ENCODE results near the gene SP1. TPM values are rescaled to one million over a fixed set of nuclear protein-coding genes. Genes with fewer than 3 reads are reported as not detected.
A peak's percentile ranks its signal among the peaks of the same experiment; 100 is the strongest.

The SP1 gene
- total and polyA plus RNA-seq, 2 of the 4 experiments (the other 2 are of a cell fraction) = 19.7 to 53.6 TPM

- Histone ChIP-seq H3K36me3 (ENCODE audit: control insufficient read depth, insufficient read depth, low read length) (peaks cover 23% of the 10 kb centered on the region), H3K79me1 (ENCODE audit: low read depth in 1 of 2, low read length in 2 of 2) (peaks cover 16 to 37% of the 10 kb centered on the region in 2 experiments), H3K4me2 (ENCODE audit: low read depth, low read length) (no peak overlapping the region), H3K9ac (ENCODE audit: low read depth, low read length) (no peak overlapping the region), H3K9me3 (ENCODE audit: control insufficient read depth, insufficient read depth, low read length) (no peaks in the 10 kb centered on the region), H3K27ac (ENCODE audit: insufficient read depth, low read length) (no peak overlapping the region), H4K5ac (ENCODE audit: low read depth, low read length) (no peak overlapping the region), H4K91ac (ENCODE audit: insufficient read depth, low read depth, low read length) (no peak overlapping the region), H2BK5ac (ENCODE audit: low read depth, low read length, poor library complexity, severe bottlenecking) (no peak overlapping the region), H3K4me1 (ENCODE audit: control insufficient read depth, insufficient read depth, low read length) (peaks cover 5% of the 10 kb centered on the region), H4K8ac (ENCODE audit: low read depth in 2 of 2, low read length in 2 of 2) (no peak overlapping the region), H3K14ac (replicated peaks; ENCODE audit: low read depth, low read length) (no peak overlapping the region), H3K4me3 (ENCODE audit: insufficient read depth, low read depth, low read length) (no peak overlapping the region), H2AK5ac (ENCODE audit: low read depth, low read length) (peak overlapping the region; percentile 35; the same call in 1 of the 2 replicates), H3K18ac (ENCODE audit: low read depth, low read length) (no peak overlapping the region), H2BK120ac (ENCODE audit: low read depth, low read length) (no peak overlapping the region), H2AK9ac (replicated peaks; ENCODE audit: low read depth, low read length, poor library complexity) (no peak overlapping the region), H3K27me3 (ENCODE audit: control insufficient read depth, insufficient read depth, low read length) (no peaks in the 10 kb centered on the region), H3K4ac (ENCODE audit: low read depth, low read length) (no peak overlapping the region), H2BK15ac (ENCODE audit: low read depth, low read length) (no peak overlapping the region), H2AFZ (replicated peaks; ENCODE audit: low read length, poor library complexity) (no peak overlapping the region), H3K56ac (ENCODE audit: extremely low read depth, insufficient read depth, low read length) (no peak overlapping the region), H3K23ac (ENCODE audit: low read depth, low read length) (no peak overlapping the region), H4K20me1 (ENCODE audit: insufficient read depth, low read length) (peaks cover 38% of the 10 kb centered on the region), H2BK20ac (ENCODE audit: low read depth, low read length) (no peak overlapping the region), H3K9me1 (ENCODE audit: insufficient read depth, low read length) (no peaks in the 10 kb centered on the region)
- WGBS, 2 experiments (ENCODE audit: extremely low coverage in 2 of 2, insufficient read length in 1 of 2) = no CpG with 5 or more reads among the region's 7 CpGs
- in situ Hi-C loops (cut with MboI; ENCODE audit: low sequenced_read_pairs) (no loop called here), intact Hi-C loops (cut with micrococcal nuclease) (loop anchor here (2.0 to 5.0 kb wide), 2 partner anchors 51 to 70 kb away; partner anchors contain the start of genes SP1 and TARBP2), dilution Hi-C loops (cut with HindIII; ENCODE audit: low sequenced_read_pairs, unreplicated experiment) (no loop called here)
- TF ChIP-seq MAZ (IDR thresholded peaks at IDR 0.05; ENCODE audit: borderline replicate concordance, low read depth, low read length) (no peak), RAD21 (IDR thresholded peaks at IDR 0.05; ENCODE audit: low read length) (no peak), SMC3 (IDR thresholded peaks at IDR 0.05; ENCODE audit: low read depth, low read length) (no peak), FOS (IDR thresholded peaks at IDR 0.05; ENCODE audit: low read depth, low read length) (no peak), MXI1 (IDR thresholded peaks at IDR 0.05; ENCODE audit: borderline replicate concordance, low read depth, low read length) (no peak), BHLHE40 (IDR thresholded peaks at IDR 0.05; ENCODE audit: low read depth, low read length) (no peak), MAFK (IDR thresholded peaks at IDR 0.05; ENCODE audit: low read depth, low read length) (no peak), RFX5 (IDR thresholded peaks at IDR 0.05; ENCODE audit: low read depth, low read length) (no peak), ELK1 (IDR thresholded peaks at IDR 0.05; ENCODE audit: borderline replicate concordance, low read depth, low read length) (no peak), CHD1 (IDR thresholded peaks at IDR 0.05; ENCODE audit: low read depth, low read length) (no peak), NFE2L2 (IDR thresholded peaks at IDR 0.05; ENCODE audit: low read depth, low read length) (no peak)
- ATAC-seq (ENCODE audit: low read depth) (no peak), DNase-seq (no peak)
- BruUV-seq (replicated peaks) = no TSS peak
- ChIA-PET POLR2A (ENCODE audit: unreplicated experiment) (no interaction called here), CTCF (no interaction called here)
Observed at GRCh38 chr12:53450936-53451335, 71.0 kb downstream of the SP1 start.

Data from IMR-90 (cell line).